ENCODE measurements around the gene EPG5.
"Not testable (repeated sequence)": the region's sequence is repeated elsewhere in the genome, so short reads cannot be mapped to it uniquely, and the experiment has no call there.

EPG5 gene

GRCh38 chr18:45967007-45967706, at the start of gene EPG5:
Gene EPG5 (minus strand): TSS chr18:45967329. CDS start chr18:45967239, 90 bp downstream.
- DNase-seq, result peak; percentile 74 to 87 (median 80)

- DNase-seq, result no peak
Observed at GRCh38 chr18:46013484-46014189, 46.5 kb upstream of the EPG5 start.

- no peak for DNase-seq
Observed at GRCh38 chr18:46010676-46011075, 43.5 kb upstream of the EPG5 start.

GRCh38 chr18:46010050-46010449, 42.9 kb upstream of the EPG5 start:
- DNase-seq, result no peak

GRCh38 chr18:46009125-46009840, 42.2 kb upstream of the EPG5 start:
- no peak for DNase-seq

GRCh38 chr18:46008531-46008930, 41.4 kb upstream of the EPG5 start:
- DNase-seq, result no peak

- DNase-seq, result no peak
Observed at GRCh38 chr18:46007165-46007564, 40.0 kb upstream of the EPG5 start.

- DNase-seq, result no peak
Observed at GRCh38 chr18:46002934-46003333, 35.8 kb upstream of the EPG5 start.

GRCh38 chr18:46001892-46002291, 34.8 kb upstream of the EPG5 start:
- DNase-seq, result no peak

GRCh38 chr18:46001074-46001473, 33.9 kb upstream of the EPG5 start:
- no peak for DNase-seq

GRCh38 chr18:45999536-45999935, 32.4 kb upstream of the EPG5 start:
- no peak for DNase-seq

- DNase-seq, result peak in 1 of 4 experiments; percentile 4
Observed at GRCh38 chr18:45998244-45998643, 31.1 kb upstream of the EPG5 start.

- DNase-seq, result peak in 2 of 4 experiments; percentile 1 to 11
Observed at GRCh38 chr18:45997700-45998151, 30.6 kb upstream of the EPG5 start.

- no peak for DNase-seq
Observed at GRCh38 chr18:45995461-45995860, 28.3 kb upstream of the EPG5 start.

- DNase-seq, result no peak
Observed at GRCh38 chr18:45993438-45993837, 26.3 kb upstream of the EPG5 start.

- DNase-seq, result not testable (repeated sequence)
Observed at GRCh38 chr18:45992527-45992926, 25.4 kb upstream of the EPG5 start.

GRCh38 chr18:45991788-45992187, 24.7 kb upstream of the EPG5 start:
- no peak for DNase-seq

- DNase-seq, result no peak
Observed at GRCh38 chr18:45984546-45985235, 17.6 kb upstream of the EPG5 start.

GRCh38 chr18:45981821-45982220, 14.7 kb upstream of the EPG5 start:
- no peak for DNase-seq

- no peak for DNase-seq
Observed at GRCh38 chr18:45980229-45980628, 13.1 kb upstream of the EPG5 start.

- DNase-seq, result no peak
Observed at GRCh38 chr18:45978084-45978483, 11.0 kb upstream of the EPG5 start.

GRCh38 chr18:45976974-45977373, 9.8 kb upstream of the EPG5 start:
- no peak for DNase-seq

GRCh38 chr18:45976566-45976965, 9.4 kb upstream of the EPG5 start:
- no peak for DNase-seq
